ENCODE data around the gene ARHGAP28.

The ARHGAP28 gene

DNA sequence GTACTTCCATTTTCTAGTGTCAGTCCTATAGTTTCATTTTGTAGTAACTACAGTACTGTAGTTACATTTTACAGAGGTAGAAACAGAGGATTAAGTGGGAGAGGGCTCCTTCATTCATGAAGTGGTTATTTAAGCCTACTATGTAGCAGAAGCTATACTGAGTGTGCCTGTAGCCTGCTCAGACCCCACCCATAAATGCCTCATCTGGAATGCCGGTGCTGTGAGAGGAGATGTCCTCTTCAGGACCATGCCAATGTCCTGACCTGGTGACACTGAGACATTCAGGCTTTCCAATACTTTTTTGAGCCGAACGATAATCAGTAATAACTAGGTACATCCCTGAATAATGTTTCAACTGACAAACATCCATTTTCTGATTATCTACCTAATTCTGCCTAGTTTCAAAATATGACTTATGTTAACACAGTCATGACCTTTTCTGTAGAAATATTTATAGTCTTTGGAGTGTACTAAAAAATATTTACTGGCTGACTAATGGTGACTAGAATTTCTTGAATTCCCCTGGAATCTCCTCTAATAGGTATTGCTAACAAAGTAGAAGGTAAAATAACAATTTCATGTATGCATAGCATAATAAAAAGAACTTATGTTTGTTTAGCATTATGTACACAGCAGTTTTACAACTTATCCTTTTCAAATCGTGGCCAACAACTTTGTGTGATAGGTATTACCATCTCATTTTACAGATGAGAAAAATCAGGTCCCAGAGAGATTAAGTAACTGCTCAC lies 10.2 kb upstream of the ARHGAP28 start:
- TF ChIP-seq, protein P1, sequence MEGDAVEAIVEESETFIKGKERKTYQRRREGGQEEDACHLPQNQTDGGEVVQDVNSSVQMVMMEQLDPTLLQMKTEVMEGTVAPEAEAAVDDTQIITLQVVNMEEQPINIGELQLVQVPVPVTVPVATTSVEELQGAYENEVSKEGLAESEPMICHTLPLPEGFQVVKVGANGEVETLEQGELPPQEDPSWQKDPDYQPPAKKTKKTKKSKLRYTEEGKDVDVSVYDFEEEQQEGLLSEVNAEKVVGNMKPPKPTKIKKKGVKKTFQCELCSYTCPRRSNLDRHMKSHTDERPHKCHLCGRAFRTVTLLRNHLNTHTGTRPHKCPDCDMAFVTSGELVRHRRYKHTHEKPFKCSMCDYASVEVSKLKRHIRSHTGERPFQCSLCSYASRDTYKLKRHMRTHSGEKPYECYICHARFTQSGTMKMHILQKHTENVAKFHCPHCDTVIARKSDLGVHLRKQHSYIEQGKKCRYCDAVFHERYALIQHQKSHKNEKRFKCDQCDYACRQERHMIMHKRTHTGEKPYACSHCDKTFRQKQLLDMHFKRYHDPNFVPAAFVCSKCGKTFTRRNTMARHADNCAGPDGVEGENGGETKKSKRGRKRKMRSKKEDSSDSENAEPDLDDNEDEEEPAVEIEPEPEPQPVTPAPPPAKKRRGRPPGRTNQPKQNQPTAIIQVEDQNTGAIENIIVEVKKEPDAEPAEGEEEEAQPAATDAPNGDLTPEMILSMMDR (IDR thresholded peaks at IDR 0.05): no peak
- no peaks in the 10 kb centered on the region for H3K4me1 ChIP-seq (ENCODE audit: control insufficient read depth in 1 of 2, insufficient read depth in 1 of 2, low read depth in 1 of 2, low read length in 1 of 2)
- no peak overlapping the region for H3K27ac ChIP-seq
- H3K4me3 ChIP-seq (ENCODE audit: low read depth in 1 of 2, low read length in 1 of 2): no peak overlapping the region
- H3K27me3 ChIP-seq: no peaks in the 10 kb centered on the region
- H3K36me3 ChIP-seq: no peaks in the 10 kb centered on the region
- no peaks in the 10 kb centered on the region for H3K9me3 ChIP-seq

DNA sequence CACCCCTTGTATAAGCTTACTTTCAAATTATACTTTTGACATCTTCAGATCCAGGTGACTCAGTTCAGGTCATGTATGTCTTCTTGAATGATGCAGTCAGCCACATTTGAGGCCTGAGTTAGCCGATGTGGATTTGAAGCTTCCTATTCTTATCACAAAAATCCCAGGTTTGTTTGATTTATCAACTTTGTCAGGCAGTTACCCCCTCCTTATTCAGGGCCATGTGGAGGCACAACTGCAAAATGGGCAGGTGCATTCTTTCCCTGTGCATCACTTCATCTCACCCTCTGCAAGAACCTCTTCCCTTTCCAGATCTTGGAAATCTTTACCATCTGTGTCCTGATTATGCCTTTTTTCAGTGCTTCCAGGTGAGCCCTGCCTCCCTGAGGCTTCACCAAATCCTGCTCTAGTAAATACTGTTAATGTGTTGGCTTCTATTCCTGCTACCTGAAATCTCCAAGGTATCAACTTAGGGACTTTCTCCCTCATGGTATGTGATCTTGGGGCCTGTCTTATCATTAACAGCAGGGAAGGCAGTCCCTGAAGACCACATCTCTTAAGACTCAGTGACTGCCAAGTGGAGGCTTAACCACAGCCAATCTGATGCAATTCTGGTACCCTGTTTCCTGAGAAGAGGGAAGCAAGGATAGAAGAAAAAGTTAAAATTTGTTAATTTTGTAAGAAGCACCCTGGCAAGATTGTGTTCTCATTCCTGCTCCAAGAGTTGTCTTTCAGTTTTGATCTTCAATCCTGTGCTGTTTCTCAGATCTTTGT lies 9.4 kb upstream of the ARHGAP28 start:
- Histone ChIP-seq H3K9me3 (no peaks in the 10 kb centered on the region), H3K36me3 (no peaks in the 10 kb centered on the region), H3K27ac (no peak overlapping the region), H3K27me3 (no peaks in the 10 kb centered on the region), H3K4me3 (ENCODE audit: low read depth in 1 of 2, low read length in 1 of 2) (no peak overlapping the region), H3K4me1 (ENCODE audit: control insufficient read depth in 1 of 2, insufficient read depth in 1 of 2, low read depth in 1 of 2, low read length in 1 of 2) (no peaks in the 10 kb centered on the region)
- TF ChIP-seq, protein P1 (IDR thresholded peaks at IDR 0.05): no peak

DNA sequence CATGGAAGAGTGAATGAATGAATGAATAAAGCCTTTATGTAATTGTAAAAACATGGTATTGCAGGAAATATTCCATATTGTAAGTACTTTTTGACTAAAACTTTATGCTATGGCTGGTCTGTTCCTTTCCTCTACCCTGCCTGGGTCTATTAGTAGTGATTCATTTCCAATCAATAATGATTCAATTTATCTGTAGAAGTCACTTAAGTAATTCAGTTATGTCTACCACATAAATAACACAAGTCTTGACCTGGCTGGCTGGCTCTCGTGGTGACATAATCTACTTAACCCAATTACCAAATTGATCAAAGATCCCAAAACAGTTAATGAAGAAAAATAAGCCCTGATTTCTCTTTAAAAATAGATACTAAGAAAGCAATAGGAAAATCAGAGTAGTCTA lies 7.8 kb upstream of the ARHGAP28 start:
- H3K27me3 ChIP-seq: peaks cover 6% of the 10 kb centered on the region
- TF ChIP-seq, protein P1 (IDR thresholded peaks at IDR 0.05): no peak

DNA sequence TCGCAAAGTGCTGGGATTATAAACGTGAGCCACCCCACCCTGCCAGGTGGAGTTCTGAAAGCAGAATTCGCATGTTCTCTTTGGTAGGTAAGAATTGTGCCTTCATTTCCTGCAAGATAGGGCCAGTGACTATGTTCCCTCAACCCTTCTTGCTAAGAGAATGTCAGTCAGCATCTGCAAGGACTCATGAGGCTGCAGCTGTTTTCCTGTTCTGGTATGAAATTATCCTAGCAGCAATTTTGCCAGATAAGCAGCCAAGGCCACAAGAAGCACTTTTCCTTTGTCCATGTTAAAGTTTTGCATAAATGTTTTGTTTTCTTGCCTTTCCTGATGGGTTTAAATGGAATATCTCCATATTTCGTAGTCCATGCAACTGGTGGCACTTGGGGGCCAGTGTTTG lies 6.8 kb upstream of the ARHGAP28 start:
- H3K4me3 ChIP-seq (ENCODE audit: low read depth in 1 of 2, low read length in 1 of 2): no peak overlapping the region
- H3K27ac ChIP-seq: no peak overlapping the region
- H3K36me3 ChIP-seq: no peaks in the 10 kb centered on the region
- H3K9me3 ChIP-seq: no peaks in the 10 kb centered on the region
- TF ChIP-seq, protein P1 (IDR thresholded peaks at IDR 0.05): no peak
- no peaks in the 10 kb centered on the region for H3K4me1 ChIP-seq (ENCODE audit: control insufficient read depth in 1 of 2, insufficient read depth in 1 of 2, low read depth in 1 of 2, low read length in 1 of 2)
- H3K27me3 ChIP-seq: peaks cover 14% of the 10 kb centered on the region

More for the DNA sequence above, 7.8 kb upstream of the ARHGAP28 start:
- Histone ChIP-seq H3K4me1 (ENCODE audit: control insufficient read depth in 1 of 2, insufficient read depth in 1 of 2, low read depth in 1 of 2, low read length in 1 of 2) (no peaks in the 10 kb centered on the region), H3K4me3 (ENCODE audit: low read depth in 1 of 2, low read length in 1 of 2) (no peak overlapping the region), H3K36me3 (no peaks in the 10 kb centered on the region), H3K27ac (no peak overlapping the region), H3K9me3 (no peaks in the 10 kb centered on the region)

DNA sequence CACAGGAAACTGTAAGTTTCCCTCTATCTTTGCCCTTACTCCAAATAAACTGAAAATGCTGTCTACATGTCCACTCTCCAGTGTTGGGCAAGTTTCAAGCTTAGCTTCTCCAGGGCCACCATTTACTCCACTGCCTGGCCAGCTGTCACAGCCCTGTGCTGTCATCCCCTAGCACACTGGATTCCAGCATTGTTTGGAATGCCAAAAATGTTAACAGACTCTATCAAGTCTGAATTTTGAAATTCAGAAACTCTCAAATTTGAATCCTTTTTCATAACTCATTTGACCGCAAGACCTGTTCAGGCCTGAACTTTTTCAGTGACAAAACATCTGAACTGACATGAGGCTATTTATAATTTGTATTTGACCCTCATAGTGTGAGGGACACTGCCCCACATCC lies 5.2 kb upstream of the ARHGAP28 start:
- no peak overlapping the region for H3K4me3 ChIP-seq (ENCODE audit: low read depth in 1 of 2, low read length in 1 of 2)
- peaks cover 30% of the 10 kb centered on the region for H3K27me3 ChIP-seq
- TF ChIP-seq, protein P1 (IDR thresholded peaks at IDR 0.05): no peak
- H3K4me1 ChIP-seq (ENCODE audit: control insufficient read depth in 1 of 2, insufficient read depth in 1 of 2, low read depth in 1 of 2, low read length in 1 of 2): no peaks in the 10 kb centered on the region
- H3K27ac ChIP-seq: no peak overlapping the region
- no peaks in the 10 kb centered on the region for H3K9me3 ChIP-seq
- H3K36me3 ChIP-seq: no peaks in the 10 kb centered on the region
